ENCODE measurements around the gene ANTXR2.
"Not testable (repeated sequence)": the region's sequence is repeated elsewhere in the genome, so short reads cannot be mapped to it uniquely, and the experiment has no call there.

Gene ANTXR2

GRCh38 chr4:80024335-80024734 is 48.7 kb downstream of the ANTXR2 start:
- no peak for DNase-seq (ENCODE audit: low read depth)

- no peak for DNase-seq (ENCODE audit: low read depth)
Measured at GRCh38 chr4:80022282-80022681, 50.7 kb downstream of the ANTXR2 start.

GRCh38 chr4:80017125-80017854 is 55.7 kb downstream of the ANTXR2 start:
- peak; percentile 60 for DNase-seq (ENCODE audit: low read depth)

- no peak for DNase-seq (ENCODE audit: low read depth)
Measured at GRCh38 chr4:80016506-80016905, 56.5 kb downstream of the ANTXR2 start.

- DNase-seq (ENCODE audit: low read depth), result no peak
Measured at GRCh38 chr4:80015407-80016189, 57.4 kb downstream of the ANTXR2 start.

- DNase-seq (ENCODE audit: low read depth), result no peak
Measured at GRCh38 chr4:80014531-80014930, 58.5 kb downstream of the ANTXR2 start.

GRCh38 chr4:80012291-80012690 is 60.7 kb downstream of the ANTXR2 start:
- no peak for DNase-seq (ENCODE audit: low read depth)

- peak; percentile 31 for DNase-seq (ENCODE audit: low read depth)
Measured at GRCh38 chr4:80011636-80012236, 61.3 kb downstream of the ANTXR2 start.

GRCh38 chr4:80010316-80010715 is 62.7 kb downstream of the ANTXR2 start:
- no peak for DNase-seq (ENCODE audit: low read depth)

GRCh38 chr4:80009806-80010205 is 63.2 kb downstream of the ANTXR2 start:
- no peak for DNase-seq (ENCODE audit: low read depth)

- DNase-seq (ENCODE audit: low read depth), result no peak
Measured at GRCh38 chr4:80008971-80009370, 64.1 kb downstream of the ANTXR2 start.

- DNase-seq (ENCODE audit: low read depth), result no peak
Measured at GRCh38 chr4:80008351-80008750, 64.7 kb downstream of the ANTXR2 start.

GRCh38 chr4:80007745-80008149 is 65.3 kb downstream of the ANTXR2 start:
- no peak for DNase-seq (ENCODE audit: low read depth)

GRCh38 chr4:80006935-80007744 is 65.9 kb downstream of the ANTXR2 start:
- DNase-seq (ENCODE audit: low read depth), result no peak

- DNase-seq (ENCODE audit: low read depth), result no peak
Measured at GRCh38 chr4:80005863-80006262, 67.2 kb downstream of the ANTXR2 start.

- DNase-seq (ENCODE audit: low read depth), result no peak
Measured at GRCh38 chr4:80004319-80004718, 68.7 kb downstream of the ANTXR2 start.

GRCh38 chr4:80002559-80002958 is 70.5 kb downstream of the ANTXR2 start:
- DNase-seq (ENCODE audit: low read depth), result not testable (repeated sequence)

- DNase-seq (ENCODE audit: low read depth), result not testable (repeated sequence)
Measured at GRCh38 chr4:79999048-79999447, 74.0 kb downstream of the ANTXR2 start.

- no peak for DNase-seq (ENCODE audit: low read depth)
Measured at GRCh38 chr4:79998201-79998600, 74.8 kb downstream of the ANTXR2 start.

GRCh38 chr4:79996851-79997250 is 76.2 kb downstream of the ANTXR2 start:
- DNase-seq (ENCODE audit: low read depth), result no peak

- DNase-seq (ENCODE audit: low read depth), result no peak
Measured at GRCh38 chr4:79993476-79993875, 79.6 kb downstream of the ANTXR2 start.

- DNase-seq (ENCODE audit: low read depth), result no peak
Measured at GRCh38 chr4:79991601-79992000, 81.4 kb downstream of the ANTXR2 start.

Data from GM04504 (cell line).